ENCODE results near the gene RPTOR. TPM values are rescaled to one million over a fixed set of nuclear protein-coding genes. Genes with fewer than 3 reads are reported as not detected.
A peak's percentile ranks its signal among the peaks of the same experiment; 100 is the strongest.

RPTOR gene
- total RNA-seq, 1 experiment from 2014 or later, result 25.1 TPM

- no peak overlapping the region for H3K56ac ChIP-seq (ENCODE audit: insufficient read length, low read depth, low read length)
- H2AK5ac ChIP-seq (ENCODE audit: insufficient read length, low read length), result no peak overlapping the region
- no peaks in the 10 kb centered on the region for H4K20me1 ChIP-seq (ENCODE audit: control insufficient read depth, insufficient read depth, insufficient read length)
- no peak overlapping the region for H2AFZ ChIP-seq (ENCODE audit: low read length)
- DNase-seq, result no peak
- H2BK5ac ChIP-seq (ENCODE audit: insufficient read length, low read length), result no peak overlapping the region
- WGBS (ENCODE audit: extremely low coverage, insufficient read length, low lambda C conversion rate), result no CpG with 5 or more reads among the region's 18 CpGs
- H3K79me2 ChIP-seq (ENCODE audit: insufficient read depth, low read length), result no peaks in the 10 kb centered on the region
- H2BK20ac ChIP-seq (ENCODE audit: low read depth, low read length, poor library complexity, severe bottlenecking), result no peak overlapping the region
- no peak overlapping the region for H4K91ac ChIP-seq (ENCODE audit: insufficient read length, low read depth, low read length)
- no peak overlapping the region for H4K5ac ChIP-seq (ENCODE audit: insufficient read length, low read depth, low read length)
- H2BK15ac ChIP-seq (ENCODE audit: low read depth, low read length), result no peak overlapping the region
- Mint-ChIP-seq H3K27ac (peak overlapping the region; percentile 76 to 94 (median 92); a peak in 6 of 7 replicates), H3K27me3 (ENCODE audit: low read depth) (0 out of 2 replicates have a peak, but pooled peaks cover 2% of the 10 kb centered on the region), H3K4me1 (peaks cover 51 to 69% of the 10 kb centered on the region in 2 experiments), H3K9me3 (peaks cover 0 to 2% of the 10 kb centered on the region in 2 experiments; a peak in 2 of 5 replicates), H3K36me3 (ENCODE audit: insufficient read depth in 1 of 3, low read depth in 3 of 3) (peaks cover 14 to 17% (median 15%) of the 10 kb centered on the region in 3 experiments), H3K4me3 (no peak overlapping the region)
- H3K14ac ChIP-seq (ENCODE audit: insufficient read depth, low read length), result no peak overlapping the region
- H3K27me3 ChIP-seq (ENCODE audit: insufficient read depth, low read length), result no peaks in the 10 kb centered on the region
- no peak overlapping the region for H3K23ac ChIP-seq (ENCODE audit: insufficient read length, low read depth, low read length)
- no peak for TF ChIP-seq CTCF (conservative IDR thresholded peaks at IDR 0.05)
- no peak overlapping the region for H3K27ac ChIP-seq (ENCODE audit: insufficient read length, low read depth, low read length)
- no peak overlapping the region for H2BK12ac ChIP-seq (ENCODE audit: insufficient read length, low read depth, low read length)
- H3K4me2 ChIP-seq (ENCODE audit: insufficient read depth, insufficient read length, low read length), result no peak overlapping the region
- H3K23me2 ChIP-seq (ENCODE audit: insufficient read length, low read depth, low read length, poor library complexity, severe bottlenecking), result no peaks in the 10 kb centered on the region
- H3K4ac ChIP-seq (ENCODE audit: low read depth, low read length), result no peak overlapping the region
- no peaks in the 10 kb centered on the region for H3K79me1 ChIP-seq (ENCODE audit: insufficient read depth, low read depth, low read length, poor library complexity, severe bottlenecking)
- H3K18ac ChIP-seq (ENCODE audit: insufficient read length, low read depth, low read length), result no peak overlapping the region
- H4K8ac ChIP-seq (replicated peaks; ENCODE audit: insufficient read length, low read depth, low read length), result no peak overlapping the region
- H3K9ac ChIP-seq (ENCODE audit: extremely low read depth, insufficient read length, low read length), result no peak overlapping the region
- H3K9me3 ChIP-seq (ENCODE audit: control insufficient read depth, low read depth, low read length), result no peaks in the 10 kb centered on the region
- H3T11ph ChIP-seq (ENCODE audit: low read length), result no peak overlapping the region
- H3K4me1 ChIP-seq (ENCODE audit: insufficient read depth, low read length), result peaks cover 6% of the 10 kb centered on the region; the same call in 1 of the 2 replicates
- no peak overlapping the region for H2BK120ac ChIP-seq (ENCODE audit: low read depth, low read length, poor library complexity, severe bottlenecking)
These were observed 328.1 kb downstream of the RPTOR start for GRCh38 chr17:80872501-80873306.

All from H9 (cell line).